GM12801 (cell line): Measurements from ENCODE around the gene UMAD1.

Experiments used
- TF ChIP-seq, protein P1 (sequence below): IDR thresholded peaks from one replicate; pipeline ENCODE4 v1.5.1; 2011; ENCODE audit warnings: control low read depth; ENCODE audit not compliant: insufficient read length; ENCODE audit errors: extremely low read depth

UMAD1 gene

DNA sequence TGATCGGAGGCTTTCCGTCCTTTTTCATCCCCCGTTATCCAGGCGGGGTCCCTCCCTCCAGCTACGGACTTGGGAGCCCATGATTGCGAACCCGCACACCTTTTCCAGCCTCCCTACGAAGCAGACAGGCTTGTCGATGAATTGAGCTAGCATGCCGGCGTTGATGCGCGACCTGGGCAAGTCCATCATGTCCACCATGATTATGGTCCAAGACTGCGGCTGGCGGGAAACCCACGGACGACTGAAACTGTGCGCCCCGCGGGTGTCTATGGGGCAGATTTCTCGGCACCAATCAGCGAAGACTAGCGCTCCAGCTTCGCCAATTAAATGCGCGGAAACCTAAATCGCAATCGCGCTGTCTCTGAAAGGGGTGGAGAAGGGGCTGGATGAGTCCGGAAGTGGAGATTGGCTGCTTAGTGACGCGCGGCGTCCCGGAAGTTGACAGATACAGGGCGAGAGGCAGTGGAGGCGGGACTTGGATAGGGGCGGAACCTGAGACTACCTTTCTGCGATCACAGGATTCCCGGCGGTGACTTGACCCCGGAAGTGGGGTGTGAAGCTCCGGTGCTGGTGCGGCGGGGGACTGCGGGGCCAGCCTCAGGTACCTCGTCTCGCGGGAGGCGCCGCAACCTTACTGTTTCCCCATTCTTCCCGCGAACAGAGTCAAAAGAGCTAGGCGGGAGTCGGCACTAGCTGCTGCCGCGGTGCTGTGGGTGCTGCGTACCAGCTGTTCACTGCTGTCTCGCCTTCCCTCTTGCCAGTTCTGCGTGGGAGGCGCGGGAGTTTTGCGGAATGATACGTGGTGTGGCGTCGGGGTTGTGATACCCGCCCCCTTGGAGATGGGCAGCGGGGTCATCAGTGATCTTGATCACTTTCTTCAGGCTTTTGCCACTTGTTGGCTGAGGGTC lies at the start of gene UMAD1:
Gene UMAD1 (plus strand): TSS at position 532 of the 908 bp plus-strand sequence. CDS start 32,620 bp downstream, outside the sequence.
- TF ChIP-seq, protein P1, sequence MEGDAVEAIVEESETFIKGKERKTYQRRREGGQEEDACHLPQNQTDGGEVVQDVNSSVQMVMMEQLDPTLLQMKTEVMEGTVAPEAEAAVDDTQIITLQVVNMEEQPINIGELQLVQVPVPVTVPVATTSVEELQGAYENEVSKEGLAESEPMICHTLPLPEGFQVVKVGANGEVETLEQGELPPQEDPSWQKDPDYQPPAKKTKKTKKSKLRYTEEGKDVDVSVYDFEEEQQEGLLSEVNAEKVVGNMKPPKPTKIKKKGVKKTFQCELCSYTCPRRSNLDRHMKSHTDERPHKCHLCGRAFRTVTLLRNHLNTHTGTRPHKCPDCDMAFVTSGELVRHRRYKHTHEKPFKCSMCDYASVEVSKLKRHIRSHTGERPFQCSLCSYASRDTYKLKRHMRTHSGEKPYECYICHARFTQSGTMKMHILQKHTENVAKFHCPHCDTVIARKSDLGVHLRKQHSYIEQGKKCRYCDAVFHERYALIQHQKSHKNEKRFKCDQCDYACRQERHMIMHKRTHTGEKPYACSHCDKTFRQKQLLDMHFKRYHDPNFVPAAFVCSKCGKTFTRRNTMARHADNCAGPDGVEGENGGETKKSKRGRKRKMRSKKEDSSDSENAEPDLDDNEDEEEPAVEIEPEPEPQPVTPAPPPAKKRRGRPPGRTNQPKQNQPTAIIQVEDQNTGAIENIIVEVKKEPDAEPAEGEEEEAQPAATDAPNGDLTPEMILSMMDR: no peak

DNA sequence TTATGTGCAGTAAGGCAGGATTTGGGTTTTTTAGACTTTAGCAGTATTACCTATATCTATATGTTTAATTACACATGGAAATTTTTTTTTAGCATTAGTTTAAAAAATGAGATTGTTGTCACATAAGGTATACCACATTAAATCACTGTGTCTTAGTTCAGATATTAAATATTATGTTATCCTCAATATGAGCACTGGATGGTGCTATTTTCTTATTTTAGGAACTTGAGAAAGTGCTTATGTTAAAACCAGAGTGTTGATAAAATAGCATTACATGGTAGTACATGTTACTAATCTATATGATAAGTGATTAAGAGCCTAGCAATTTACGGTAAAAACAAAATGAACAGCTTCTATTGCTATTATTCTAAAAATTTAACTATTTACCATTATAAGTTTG lies 45.1 kb upstream of the UMAD1 start:
- TF ChIP-seq, protein P1: no peak

DNA sequence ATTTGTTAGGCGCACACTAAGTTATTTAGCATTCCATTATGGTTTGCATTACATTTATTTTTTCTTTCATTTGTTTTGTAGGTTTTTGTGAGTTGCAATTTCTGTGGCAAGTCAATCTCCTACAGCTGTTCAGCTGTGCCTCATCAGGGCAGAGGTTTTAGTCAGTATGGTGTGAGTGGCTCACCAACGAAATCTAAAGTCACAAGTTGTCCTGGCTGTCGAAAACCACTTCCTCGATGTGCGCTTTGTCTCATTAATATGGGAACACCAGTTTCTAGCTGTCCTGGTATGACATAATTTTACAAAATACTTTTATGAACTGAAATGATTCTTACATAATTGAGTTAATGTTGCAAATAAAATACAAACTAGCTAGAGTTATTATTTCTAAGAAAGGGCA lies 44.4 kb upstream of the UMAD1 start:
- TF ChIP-seq, protein P1: no peak

DNA sequence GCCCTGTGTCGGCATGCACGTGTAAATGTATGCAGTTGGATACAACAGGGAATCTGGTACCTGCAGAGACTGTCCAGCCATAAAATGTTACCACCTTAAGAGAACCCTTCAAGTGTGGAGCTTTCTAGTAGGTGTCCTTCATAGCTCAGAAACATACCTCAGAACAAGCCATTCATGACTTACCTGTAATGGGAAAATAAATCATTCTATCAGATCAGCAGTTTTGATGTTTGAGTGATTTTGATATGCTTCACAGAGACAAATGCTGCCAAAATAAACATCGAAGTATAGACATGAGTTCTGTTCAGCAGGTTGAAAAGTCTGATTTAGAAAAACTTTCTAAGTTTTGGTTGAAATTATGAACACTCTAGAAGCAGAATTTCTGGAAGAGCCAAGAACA lies 33.5 kb upstream of the UMAD1 start:
- TF ChIP-seq, protein P1: no peak

DNA sequence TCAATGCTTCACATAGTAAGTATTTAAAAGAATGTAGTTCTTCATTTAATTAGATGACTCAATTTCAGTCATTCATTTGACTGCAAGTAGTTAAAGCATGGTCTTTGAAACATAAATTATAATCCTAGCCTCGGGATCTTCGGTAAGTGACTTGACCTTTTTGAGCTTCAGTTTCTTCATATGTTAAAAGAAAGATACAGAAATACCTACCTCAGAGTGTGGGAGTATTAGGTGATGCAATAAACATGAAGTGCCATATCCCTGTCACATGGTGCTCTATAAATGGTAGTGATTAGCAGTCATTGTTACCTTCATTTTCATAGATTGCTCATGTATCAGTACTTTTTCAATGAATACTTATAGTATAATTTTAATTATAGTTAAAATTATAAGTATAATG lies 31.2 kb upstream of the UMAD1 start:
- TF ChIP-seq, protein P1: no peak

- TF ChIP-seq, protein P1: no peak
Observed at GRCh38 chr7:7612519-7612918, 28.0 kb upstream of the UMAD1 start.

- TF ChIP-seq, protein P1: no peak
Observed at GRCh38 chr7:7613210-7613609, 27.3 kb upstream of the UMAD1 start.
